Measurements from ENCODE around the gene TMEM8B. TPM values are rescaled to one million over a fixed set of nuclear protein-coding genes. Genes with fewer than 3 reads are reported as not detected.

TMEM8B gene
- total and polyA plus RNA-seq, 2 of the 8 experiments (the other 6 are each of a cell fraction or from before 2014, with no cell fraction given) = 7.5 to 10.4 TPM

DNA sequence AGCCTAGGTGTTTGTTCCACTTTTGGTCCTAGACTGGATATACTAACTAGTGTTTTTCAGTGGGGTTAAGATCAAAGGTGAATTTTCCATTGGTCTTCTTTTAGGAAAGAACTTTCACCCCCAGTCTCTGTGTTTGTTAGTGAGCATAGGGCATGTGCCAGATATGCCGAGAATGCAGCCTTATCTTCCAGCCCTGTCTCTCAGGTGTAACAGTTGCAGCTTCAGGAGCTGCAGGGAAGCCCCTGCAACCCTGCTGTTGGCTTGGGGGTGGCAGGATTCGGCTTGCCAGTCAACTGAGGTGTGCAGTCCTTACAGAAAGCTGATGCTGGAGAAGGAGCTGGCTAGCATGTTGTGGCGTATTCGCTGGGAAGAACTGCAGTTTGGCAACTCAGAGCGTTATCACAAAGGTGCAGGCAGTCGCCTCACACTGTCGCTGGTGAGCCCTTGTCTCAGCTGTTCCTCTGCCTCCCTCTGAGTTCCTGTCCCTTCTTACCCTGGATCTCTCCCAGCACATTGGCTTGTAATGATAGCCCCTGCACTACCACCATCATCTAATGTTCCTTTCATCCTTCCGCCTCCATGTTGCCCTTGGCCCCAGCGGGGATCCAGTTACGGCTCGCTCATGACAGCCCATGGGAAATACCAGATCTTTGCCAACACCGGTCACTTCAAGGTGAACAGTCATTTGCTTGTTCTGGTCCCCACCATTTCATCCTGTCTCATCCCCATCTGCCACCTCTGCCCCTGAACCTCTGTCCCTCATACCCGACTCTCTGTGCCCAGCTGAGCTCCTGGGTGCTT, 27.5 kb upstream of the TMEM8B start (continued):
- TF ChIP-seq TCF12 (IDR thresholded peaks at IDR 0.05; ENCODE audit: low read depth, low read length) = no peak
- TF ChIP-seq SP4 (IDR thresholded peaks at IDR 0.05; ENCODE audit: low read length) = no peak
